ENCODE data around the gene SLC22A14. TPM values are rescaled to one million over a fixed set of nuclear protein-coding genes. Genes with fewer than 3 reads are reported as not detected.

The SLC22A14 gene
- total RNA-seq, 2 donors from 2014 or later, result 0.11 to 0.15 TPM

- H3K36me3 Mint-ChIP-seq (ENCODE audit: low read depth), result peaks cover 13% of the 10 kb centered on the region
- peaks cover 26% of the 10 kb centered on the region for H3K4me1 Mint-ChIP-seq
- H3K27ac Mint-ChIP-seq, result no peak overlapping the region
- no peaks in the 10 kb centered on the region for H3K9me3 Mint-ChIP-seq
- H3K4me3 Mint-ChIP-seq, result no peak overlapping the region
- ATAC-seq (replicated peaks), result no peak
- no peaks in the 10 kb centered on the region for H3K27me3 Mint-ChIP-seq
Observed at GRCh38 chr3:38264353-38264771, 17.7 kb upstream of the SLC22A14 start.

GRCh38 chr3:38264779-38265178, 17.3 kb upstream of the SLC22A14 start:
- no peaks in the 10 kb centered on the region for H3K27me3 Mint-ChIP-seq
- peaks cover 26% of the 10 kb centered on the region for H3K4me1 Mint-ChIP-seq
- H3K27ac Mint-ChIP-seq, result no peak overlapping the region
- H3K4me3 Mint-ChIP-seq, result no peak overlapping the region
- no peaks in the 10 kb centered on the region for H3K9me3 Mint-ChIP-seq
- ATAC-seq (replicated peaks), result no peak
- peaks cover 9% of the 10 kb centered on the region for H3K36me3 Mint-ChIP-seq (ENCODE audit: low read depth)

GRCh38 chr3:38265604-38266307, 16.3 kb upstream of the SLC22A14 start, which contains the start of gene SLC22A13:
SLC22A13 (plus strand) TSS chr3:38265812; CDS start chr3:38265861, 49 bp downstream.
- Mint-ChIP-seq H3K4me1 (peaks cover 20% of the 10 kb centered on the region), H3K27me3 (no peaks in the 10 kb centered on the region), H3K27ac (peak within 1 kb of the TSS; percentile 11), H3K9me3 (no peaks in the 10 kb centered on the region), H3K4me3 (no peak within 1 kb of the TSS), H3K36me3 (ENCODE audit: low read depth) (peaks cover under 1% of the 10 kb centered on the region)
- ATAC-seq (replicated peaks), result no peak

- H3K9me3 Mint-ChIP-seq, result no peaks in the 10 kb centered on the region
- no peak for ATAC-seq (replicated peaks)
Observed at GRCh38 chr3:38266810-38267209, 15.3 kb upstream of the SLC22A14 start.

GRCh38 chr3:38267662-38268061, 14.4 kb upstream of the SLC22A14 start:
- peaks cover 20% of the 10 kb centered on the region for H3K4me1 Mint-ChIP-seq
- no peaks in the 10 kb centered on the region for H3K36me3 Mint-ChIP-seq (ENCODE audit: low read depth)
- H3K9me3 Mint-ChIP-seq, result no peaks in the 10 kb centered on the region
- ATAC-seq (replicated peaks), result no peak
- H3K27me3 Mint-ChIP-seq, result no peaks in the 10 kb centered on the region
- H3K4me3 Mint-ChIP-seq, result no peak overlapping the region
- no peak overlapping the region for H3K27ac Mint-ChIP-seq

More at GRCh38 chr3:38266810-38267209, 15.3 kb upstream of the SLC22A14 start:
- H3K4me1 Mint-ChIP-seq, result peaks cover 20% of the 10 kb centered on the region
- no peaks in the 10 kb centered on the region for H3K27me3 Mint-ChIP-seq
- H3K36me3 Mint-ChIP-seq (ENCODE audit: low read depth), result no peaks in the 10 kb centered on the region
- H3K4me3 Mint-ChIP-seq, result no peak overlapping the region
- peak overlapping the region; percentile 11 for H3K27ac Mint-ChIP-seq

GRCh38 chr3:38268087-38268486, 14.0 kb upstream of the SLC22A14 start:
- no peak for ATAC-seq (replicated peaks)
- no peaks in the 10 kb centered on the region for H3K36me3 Mint-ChIP-seq (ENCODE audit: low read depth)
- H3K27me3 Mint-ChIP-seq, result no peaks in the 10 kb centered on the region
- no peak overlapping the region for H3K4me3 Mint-ChIP-seq
- peaks cover 20% of the 10 kb centered on the region for H3K4me1 Mint-ChIP-seq
- H3K27ac Mint-ChIP-seq, result peak overlapping the region; percentile 25
- no peaks in the 10 kb centered on the region for H3K9me3 Mint-ChIP-seq

- Mint-ChIP-seq H3K4me1 (peaks cover 17% of the 10 kb centered on the region), H3K9me3 (no peaks in the 10 kb centered on the region), H3K27me3 (no peaks in the 10 kb centered on the region), H3K36me3 (ENCODE audit: low read depth) (no peaks in the 10 kb centered on the region), H3K4me3 (no peak overlapping the region), H3K27ac (peak overlapping the region; percentile 25)
- no peak for ATAC-seq (replicated peaks)
Observed at GRCh38 chr3:38268522-38268921, 13.6 kb upstream of the SLC22A14 start.

- no peaks in the 10 kb centered on the region for H3K9me3 Mint-ChIP-seq
- H3K4me3 Mint-ChIP-seq, result no peak overlapping the region
- H3K27me3 Mint-ChIP-seq, result no peaks in the 10 kb centered on the region
- H3K36me3 Mint-ChIP-seq (ENCODE audit: low read depth), result no peaks in the 10 kb centered on the region
- no peak for ATAC-seq (replicated peaks)
- H3K4me1 Mint-ChIP-seq, result peaks cover 14% of the 10 kb centered on the region
- no peak overlapping the region for H3K27ac Mint-ChIP-seq
Observed at GRCh38 chr3:38270606-38271005, 11.5 kb upstream of the SLC22A14 start.

GRCh38 chr3:38271553-38271952, 10.5 kb upstream of the SLC22A14 start:
- Mint-ChIP-seq H3K9me3 (no peaks in the 10 kb centered on the region), H3K27me3 (no peaks in the 10 kb centered on the region), H3K4me1 (peaks cover 14% of the 10 kb centered on the region), H3K27ac (no peak overlapping the region), H3K4me3 (no peak overlapping the region), H3K36me3 (ENCODE audit: low read depth) (no peaks in the 10 kb centered on the region)
- no peak for ATAC-seq (replicated peaks)

GRCh38 chr3:38274864-38275649, 7.0 kb upstream of the SLC22A14 start:
- ATAC-seq (replicated peaks), result no peak
- Mint-ChIP-seq H3K4me1 (no peaks in the 10 kb centered on the region), H3K4me3 (no peak overlapping the region), H3K9me3 (no peaks in the 10 kb centered on the region), H3K36me3 (ENCODE audit: low read depth) (no peaks in the 10 kb centered on the region), H3K27me3 (no peaks in the 10 kb centered on the region), H3K27ac (no peak overlapping the region)

- no peak for ATAC-seq (replicated peaks)
- Mint-ChIP-seq H3K36me3 (ENCODE audit: low read depth) (no peaks in the 10 kb centered on the region), H3K9me3 (no peaks in the 10 kb centered on the region), H3K27me3 (no peaks in the 10 kb centered on the region), H3K4me1 (no peaks in the 10 kb centered on the region), H3K27ac (no peak overlapping the region), H3K4me3 (no peak overlapping the region)
Observed at GRCh38 chr3:38275658-38276057, 6.4 kb upstream of the SLC22A14 start.

GRCh38 chr3:38276081-38276916, 5.8 kb upstream of the SLC22A14 start:
- H3K27ac Mint-ChIP-seq, result peak overlapping the region; percentile 44

GRCh38 chr3:38276917-38277630, 5.0 kb upstream of the SLC22A14 start:
- H3K36me3 Mint-ChIP-seq (ENCODE audit: low read depth), result no peaks in the 10 kb centered on the region
- H3K27ac Mint-ChIP-seq, result no peak overlapping the region
- no peak overlapping the region for H3K4me3 Mint-ChIP-seq
- no peaks in the 10 kb centered on the region for H3K4me1 Mint-ChIP-seq
- ATAC-seq (replicated peaks), result no peak
- H3K27me3 Mint-ChIP-seq, result no peaks in the 10 kb centered on the region
- no peaks in the 10 kb centered on the region for H3K9me3 Mint-ChIP-seq

More at GRCh38 chr3:38276081-38276916, 5.8 kb upstream of the SLC22A14 start:
- Mint-ChIP-seq H3K27me3 (no peaks in the 10 kb centered on the region), H3K36me3 (ENCODE audit: low read depth) (no peaks in the 10 kb centered on the region), H3K4me1 (no peaks in the 10 kb centered on the region), H3K4me3 (no peak overlapping the region), H3K9me3 (no peaks in the 10 kb centered on the region)
- ATAC-seq (replicated peaks), result no peak

- Mint-ChIP-seq H3K36me3 (ENCODE audit: low read depth) (no peaks in the 10 kb centered on the region), H3K9me3 (no peaks in the 10 kb centered on the region), H3K4me1 (no peaks in the 10 kb centered on the region), H3K27me3 (no peaks in the 10 kb centered on the region), H3K4me3 (no peak overlapping the region), H3K27ac (peak overlapping the region; percentile 31)
- ATAC-seq (replicated peaks), result no peak
Observed at GRCh38 chr3:38278841-38279240, 3.3 kb upstream of the SLC22A14 start.

Measured in activated T-helper 17 cell treated with anti-CD3 and anti-CD28 coated beads, Interleukin-2, amount 50 U/mL, for 72 hours (primary cell).